ENCODE results near the gene TPCN1. TPM values are rescaled to one million over a fixed set of nuclear protein-coding genes. Genes with fewer than 3 reads are reported as not detected.

Gene TPCN1
- total RNA-seq, 3 donors from 2014 or later: 46.9 to 71.7 (median 59.5) TPM

DNA sequence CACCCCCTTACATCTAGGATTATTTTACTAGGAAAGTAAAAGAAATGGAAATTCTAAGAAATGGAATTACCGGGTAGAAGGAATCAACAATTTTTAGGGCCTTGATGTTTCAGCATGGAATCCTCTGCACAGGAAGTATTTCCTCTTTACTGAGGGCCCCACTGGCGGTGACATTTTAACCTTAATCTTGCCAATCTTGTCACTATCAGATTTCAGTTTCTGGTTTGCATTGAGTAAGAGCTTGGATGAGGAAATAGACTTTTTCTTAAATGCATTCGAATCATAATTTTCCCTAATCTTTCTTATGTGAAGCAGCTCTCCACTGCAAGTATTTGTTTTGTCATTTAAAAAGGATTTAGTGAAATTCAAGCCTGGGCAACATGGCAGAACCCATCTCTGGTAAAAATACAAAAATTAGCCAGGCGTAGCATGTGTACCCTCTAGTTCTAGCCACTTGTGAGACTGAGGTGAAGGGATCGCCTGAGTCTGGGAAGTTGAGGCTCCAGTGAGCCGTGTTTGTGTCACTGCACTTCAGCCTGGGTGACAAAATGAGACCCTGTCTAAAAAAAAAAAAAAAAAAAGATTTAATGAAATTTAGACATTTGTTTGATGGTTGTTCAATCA, 40.7 kb downstream of the TPCN1 start:
- no peaks in the 10 kb centered on the region for H3K9me3 ChIP-seq
- no peak for DNase-seq (ENCODE audit: low spot score in 2 of 2)
- intact Hi-C loops (cut with DNase I; ENCODE audit: low total_unique reads): no loop called here
- no peaks in the 10 kb centered on the region for H3K27me3 ChIP-seq
- peak overlapping the region; percentile 21 to 56 for H3K27ac ChIP-seq
- no peak overlapping the region for H3K4me3 ChIP-seq
- TF ChIP-seq POLR2A (IDR thresholded peaks at IDR 0.05): no peak
- TF ChIP-seq, protein P1, sequence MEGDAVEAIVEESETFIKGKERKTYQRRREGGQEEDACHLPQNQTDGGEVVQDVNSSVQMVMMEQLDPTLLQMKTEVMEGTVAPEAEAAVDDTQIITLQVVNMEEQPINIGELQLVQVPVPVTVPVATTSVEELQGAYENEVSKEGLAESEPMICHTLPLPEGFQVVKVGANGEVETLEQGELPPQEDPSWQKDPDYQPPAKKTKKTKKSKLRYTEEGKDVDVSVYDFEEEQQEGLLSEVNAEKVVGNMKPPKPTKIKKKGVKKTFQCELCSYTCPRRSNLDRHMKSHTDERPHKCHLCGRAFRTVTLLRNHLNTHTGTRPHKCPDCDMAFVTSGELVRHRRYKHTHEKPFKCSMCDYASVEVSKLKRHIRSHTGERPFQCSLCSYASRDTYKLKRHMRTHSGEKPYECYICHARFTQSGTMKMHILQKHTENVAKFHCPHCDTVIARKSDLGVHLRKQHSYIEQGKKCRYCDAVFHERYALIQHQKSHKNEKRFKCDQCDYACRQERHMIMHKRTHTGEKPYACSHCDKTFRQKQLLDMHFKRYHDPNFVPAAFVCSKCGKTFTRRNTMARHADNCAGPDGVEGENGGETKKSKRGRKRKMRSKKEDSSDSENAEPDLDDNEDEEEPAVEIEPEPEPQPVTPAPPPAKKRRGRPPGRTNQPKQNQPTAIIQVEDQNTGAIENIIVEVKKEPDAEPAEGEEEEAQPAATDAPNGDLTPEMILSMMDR (IDR thresholded peaks at IDR 0.05): no peak
- no peak for TF ChIP-seq POLR2AphosphoS5 (IDR thresholded peaks at IDR 0.05)
- H3K36me3 ChIP-seq: no peaks in the 10 kb centered on the region
- H3K4me1 ChIP-seq: peaks cover 0 to 5% of the 10 kb centered on the region in 2 donors

DNA sequence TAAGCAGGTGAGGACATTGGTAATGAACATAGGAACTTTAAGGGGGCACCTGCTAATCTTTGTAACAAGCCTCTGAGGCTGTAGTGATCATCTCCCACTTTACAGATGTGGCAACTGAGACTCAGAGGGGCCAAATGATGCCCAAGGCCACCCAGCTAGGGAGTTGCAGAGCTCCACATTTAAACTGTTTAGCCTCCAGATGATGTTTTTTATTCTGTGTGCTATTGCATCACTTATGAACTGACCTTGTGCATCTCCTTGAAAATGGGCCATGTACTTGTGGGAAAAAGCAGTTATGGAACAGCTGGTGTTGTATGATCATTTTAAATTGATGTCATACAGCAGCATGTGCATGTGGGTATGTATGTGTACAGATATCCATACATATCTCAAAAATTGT, 41.4 kb downstream of the TPCN1 start:
- DNase-seq (ENCODE audit: low spot score in 2 of 2): no peak
- Histone ChIP-seq H3K4me3 (no peak overlapping the region), H3K4me1 (peaks cover 0 to 5% of the 10 kb centered on the region in 2 donors), H3K9me3 (no peaks in the 10 kb centered on the region), H3K36me3 (no peaks in the 10 kb centered on the region), H3K27me3 (no peaks in the 10 kb centered on the region), H3K27ac (peak overlapping the region; percentile 40 to 56)
- TF ChIP-seq POLR2A (IDR thresholded peaks at IDR 0.05) (no peak), POLR2AphosphoS5 (IDR thresholded peaks at IDR 0.05) (peak in 1 of 3 donors; percentile 28)
- TF ChIP-seq, protein P1 (IDR thresholded peaks at IDR 0.05): no peak
- intact Hi-C loops (cut with DNase I; ENCODE audit: low total_unique reads): no loop called here

DNA sequence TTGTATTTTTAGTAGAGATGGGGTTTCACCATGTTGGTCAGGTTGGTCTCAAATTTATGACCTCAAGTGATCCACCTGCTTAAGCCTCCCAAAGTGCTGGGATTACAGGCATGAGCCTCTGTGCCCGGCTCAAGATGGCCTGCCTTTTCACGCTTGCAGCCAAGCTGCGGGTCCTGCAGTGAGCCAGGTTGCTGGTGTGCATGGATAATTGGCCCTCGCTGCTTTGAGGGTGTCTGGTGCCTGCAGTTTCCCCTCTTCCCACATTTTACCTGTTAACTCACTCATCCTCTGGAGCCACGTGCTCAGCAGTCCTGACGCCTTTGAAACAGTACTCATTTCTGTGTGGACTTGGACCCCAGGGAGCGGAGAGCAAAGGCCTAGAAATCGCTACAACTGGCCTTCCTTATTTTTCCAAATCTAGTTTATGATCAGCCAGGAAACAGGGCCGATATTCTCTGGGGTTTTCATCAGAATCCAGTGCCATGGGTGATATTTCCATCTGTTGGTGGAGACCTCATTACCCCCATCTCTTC, 42.2 kb downstream of the TPCN1 start:
- intact Hi-C loops (cut with DNase I; ENCODE audit: low total_unique reads): no loop called here
- no peak for TF ChIP-seq POLR2A (IDR thresholded peaks at IDR 0.05)
- TF ChIP-seq, protein P1 (IDR thresholded peaks at IDR 0.05): no peak
- TF ChIP-seq POLR2AphosphoS5 (IDR thresholded peaks at IDR 0.05): no peak

DNA sequence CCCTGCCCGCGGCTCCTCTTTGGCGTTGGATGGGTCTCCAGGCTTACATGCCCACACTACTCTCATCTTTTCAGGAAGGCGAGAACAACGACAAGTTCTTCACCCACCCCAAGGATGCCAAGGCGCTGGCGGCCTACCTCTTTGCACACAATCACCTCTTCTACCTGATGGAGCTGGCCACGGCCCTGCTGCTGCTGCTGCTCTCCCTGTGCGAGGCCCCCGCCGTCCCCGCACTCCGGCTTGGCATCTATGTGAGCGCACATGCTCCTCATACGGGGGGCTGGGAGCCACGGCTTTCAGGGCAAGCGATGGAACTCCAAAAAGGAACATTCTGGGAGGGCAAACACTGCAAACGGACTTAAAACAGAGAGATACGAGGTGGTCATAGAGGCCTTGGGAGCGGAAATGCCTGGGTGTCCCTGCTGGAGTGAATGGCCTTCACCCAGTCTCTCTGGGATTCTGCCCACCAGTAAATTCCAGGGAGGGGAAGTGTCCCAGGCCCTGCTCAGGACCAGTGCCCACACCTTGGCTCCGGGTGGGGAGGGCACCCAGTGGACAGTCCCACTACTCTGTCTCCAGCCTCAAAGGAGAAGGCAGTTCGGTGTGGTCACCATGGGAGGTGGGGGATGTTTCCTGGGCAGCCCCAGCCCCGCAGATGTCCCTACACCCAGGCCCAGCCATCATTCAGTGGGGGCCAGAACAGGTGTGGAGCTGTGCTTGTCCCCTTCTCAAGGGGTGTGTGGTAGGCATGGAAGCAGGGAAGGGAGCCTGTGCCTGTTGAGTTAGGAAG, 45.0 kb downstream of the TPCN1 start:
- no peaks in the 10 kb centered on the region for H3K4me1 ChIP-seq
- H3K27ac ChIP-seq: no peak overlapping the region
- intact Hi-C loops (cut with DNase I; ENCODE audit: low total_unique reads): no loop called here
- TF ChIP-seq, protein P1 (IDR thresholded peaks at IDR 0.05): no peak
- TF ChIP-seq POLR2AphosphoS5 (IDR thresholded peaks at IDR 0.05): no peak
- H3K4me3 ChIP-seq: no peak overlapping the region
- no peak for DNase-seq (ENCODE audit: low spot score in 2 of 2)
- H3K9me3 ChIP-seq: no peaks in the 10 kb centered on the region
- H3K36me3 ChIP-seq: no peaks in the 10 kb centered on the region
- no peaks in the 10 kb centered on the region for H3K27me3 ChIP-seq

More for the DNA sequence above, 42.2 kb downstream of the TPCN1 start:
- Histone ChIP-seq H3K27me3 (no peaks in the 10 kb centered on the region), H3K9me3 (no peaks in the 10 kb centered on the region), H3K27ac (peak overlapping the region in 1 of 2 donors; percentile 16), H3K4me1 (peaks cover 0 to 5% of the 10 kb centered on the region in 2 donors), H3K4me3 (no peak overlapping the region), H3K36me3 (no peaks in the 10 kb centered on the region)
- DNase-seq (ENCODE audit: low spot score in 2 of 2): no peak

DNA sequence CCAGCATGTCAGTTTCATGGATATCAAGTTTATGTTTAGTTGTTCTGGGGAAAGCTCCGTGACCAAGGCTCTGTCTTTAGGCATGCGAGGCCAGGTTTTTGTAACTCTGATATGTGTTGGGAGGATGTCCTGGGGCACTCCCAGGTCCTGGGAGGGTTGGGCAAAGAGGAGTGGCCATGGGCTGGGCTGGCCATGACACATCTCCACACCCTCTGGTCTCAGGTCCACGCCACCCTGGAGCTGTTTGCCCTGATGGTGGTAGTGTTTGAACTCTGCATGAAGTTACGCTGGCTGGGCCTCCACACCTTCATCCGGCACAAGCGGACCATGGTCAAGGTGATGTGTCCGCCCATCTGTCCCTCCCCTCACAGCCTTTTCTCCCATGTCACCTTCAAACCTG, 46.4 kb downstream of the TPCN1 start:
- Histone ChIP-seq H3K27me3 (no peaks in the 10 kb centered on the region), H3K4me3 (no peak overlapping the region), H3K9me3 (no peaks in the 10 kb centered on the region), H3K36me3 (no peaks in the 10 kb centered on the region), H3K4me1 (peaks cover 0 to 9% of the 10 kb centered on the region in 2 donors), H3K27ac (no peak overlapping the region)
- intact Hi-C loops (cut with DNase I; ENCODE audit: low total_unique reads): loop anchor here (1.0 kb wide), 1 partner anchor 34 kb away; no protein-coding TSS in a partner anchor
- TF ChIP-seq POLR2A (IDR thresholded peaks at IDR 0.05) (no peak), POLR2AphosphoS5 (IDR thresholded peaks at IDR 0.05) (no peak)
- TF ChIP-seq, protein P1 (IDR thresholded peaks at IDR 0.05): no peak
- DNase-seq (ENCODE audit: low spot score in 2 of 2): no peak

Data from breast epithelium (tissue), 4 donors.